Hematopoietic multipotent progenitor cell treated with erythropoietin and hydrocortisone succinate and interleukin-3 and kit ligand, for 4 days (in vitro differentiated cells): Measurements from ENCODE around the gene ZNF214.

Experiments used
- DNase-seq: peaks from one replicate; pipeline ENCODE4 v3.0.0-alpha.2; 2015

ZNF214 gene

GRCh38 chr11:7020183-7020917 lies at the start of gene ZNF214, which contains the start of gene NLRP14:
Gene ZNF214, minus strand, starts transcription at chr11:7020346. Its CDS starts 17,511 bp downstream, at chr11:7002835.
Gene NLRP14, plus strand, starts transcription at chr11:7020479. Its CDS starts 18,108 bp downstream, at chr11:7038587.
- peak; percentile 87 for DNase-seq

GRCh38 chr11:7062534-7062933 lies 42.4 kb upstream of the ZNF214 start:
- DNase-seq: no peak

GRCh38 chr11:7060868-7061267 lies 40.7 kb upstream of the ZNF214 start:
- no peak for DNase-seq

- DNase-seq: no peak
These were observed 37.5 kb upstream of the ZNF214 start for GRCh38 chr11:7057641-7058040.

GRCh38 chr11:7056828-7057513 lies 36.8 kb upstream of the ZNF214 start:
- no peak for DNase-seq

- no peak for DNase-seq
These were observed 30.0 kb upstream of the ZNF214 start for GRCh38 chr11:7050191-7050590.

GRCh38 chr11:7046474-7047175 lies 26.5 kb upstream of the ZNF214 start:
- no peak for DNase-seq

GRCh38 chr11:7034019-7034418 lies 13.9 kb upstream of the ZNF214 start:
- no peak for DNase-seq

- DNase-seq: no peak
These were observed 12.5 kb upstream of the ZNF214 start for GRCh38 chr11:7032692-7033091.

- DNase-seq: no peak
These were observed 11.3 kb upstream of the ZNF214 start for GRCh38 chr11:7031471-7031871.

GRCh38 chr11:7030836-7031235 lies 10.7 kb upstream of the ZNF214 start:
- DNase-seq: no peak

- no peak for DNase-seq
These were observed 8.0 kb upstream of the ZNF214 start for GRCh38 chr11:7028141-7028540.

GRCh38 chr11:7021318-7021717 lies 1.2 kb upstream of the ZNF214 start:
- DNase-seq: peak; percentile 3

GRCh38 chr11:7019500-7020182 lies 505 bp downstream of the ZNF214 start:
- DNase-seq: peak; percentile 3

GRCh38 chr11:7016011-7016410 lies 4.1 kb downstream of the ZNF214 start:
- DNase-seq: no peak

GRCh38 chr11:7014118-7014517 lies 6.0 kb downstream of the ZNF214 start:
- DNase-seq: no peak

GRCh38 chr11:7004482-7004881 lies 15.7 kb downstream of the ZNF214 start:
- peak; percentile 35 for DNase-seq

- no peak for DNase-seq
These were observed 24.4 kb downstream of the ZNF214 start for GRCh38 chr11:6995703-6996102.

GRCh38 chr11:6992457-6993417 lies 27.4 kb downstream of the ZNF214 start:
- DNase-seq: no peak

- no peak for DNase-seq
These were observed 28.1 kb downstream of the ZNF214 start for GRCh38 chr11:6992026-6992425.

GRCh38 chr11:6991227-6991626 lies 28.9 kb downstream of the ZNF214 start:
- peak; percentile 19 for DNase-seq

- no peak for DNase-seq
These were observed 31.6 kb downstream of the ZNF214 start for GRCh38 chr11:6988506-6988905.
